HS-5 (cell line): ENCODE data around the gene TAL2.

Source experiments
- DNase-seq: peaks from one replicate; pipeline ENCODE4 v3.0.0-alpha.2; 2012; ENCODE audit warnings: low read depth

TAL2 gene

GRCh38 chr9:105710638-105711037 is 48.4 kb downstream of the TAL2 start:
- no peak for DNase-seq

GRCh38 chr9:105711867-105712266 is 49.6 kb downstream of the TAL2 start:
- no peak for DNase-seq

- no peak for DNase-seq
Observed at GRCh38 chr9:105712297-105712696, 50.0 kb downstream of the TAL2 start.
